IMR-90 (cell line): Measurements from ENCODE around the gene PDE6H.

ENCODE experiments used
- CTCF ChIP-seq: conservative IDR thresholded peaks from 2 replicates; pipeline ENCODE4 v1.5.1; 2012; ENCODE audit warnings: mild to moderate bottlenecking, low read depth, low read length, improper control_type of control experiment
- FOS ChIP-seq: fragments of 150-350 bp; IDR thresholded peaks from 2 replicates; pipeline ENCODE4 v1.6.1; 2016; ENCODE audit warnings: low read depth, low read length
- MAFK ChIP-seq: IDR thresholded peaks from 2 replicates; pipeline ENCODE4 v1.6.1; 2012; ENCODE audit warnings: low read depth, low read length, improper control_type of control experiment
- MXI1 ChIP-seq: IDR thresholded peaks from 2 replicates; pipeline ENCODE4 v1.6.1; 2012; ENCODE audit warnings: low read depth, mild to moderate bottlenecking, low read length, moderate library complexity, borderline replicate concordance
- POLR2A ChIP-seq: IDR thresholded peaks from 2 replicates; pipeline ENCODE4 v1.6.1; 2012; ENCODE audit warnings: mild to moderate bottlenecking, low read depth, low read length
- RFX5 ChIP-seq: IDR thresholded peaks from 2 replicates; pipeline ENCODE4 v1.8.0; 2012; ENCODE audit warnings: low read depth, mild to moderate bottlenecking, low read length, moderate library complexity
- USF2 ChIP-seq: fragments of 150-350 bp; IDR thresholded peaks from 2 replicates; pipeline ENCODE4 v1.6.1; 2017; ENCODE audit warnings: mild to moderate bottlenecking, antibody characterized with exemption, low read length, low read depth

- TF ChIP-seq CTCF = no peak
- TF ChIP-seq USF2 = no peak
- TF ChIP-seq POLR2A = no peak
- TF ChIP-seq MAFK = no peak
- no peak for TF ChIP-seq RFX5
- TF ChIP-seq MXI1 = no peak
- no peak for TF ChIP-seq FOS
Observed at GRCh38 chr12:15005064-15005463, 32.2 kb downstream of the PDE6H start.
